Fibroblast of mammary gland (primary cell): Measurements from ENCODE around the gene LINGO4.

Source experiments
- DNase-seq: peaks from one replicate; pipeline ENCODE4 v3.0.0-alpha.2; 2010; ENCODE audit warnings: low read depth
- H3K4me3 ChIP-seq: 2 replicates; pipeline ENCODE4 v1.5.1; 2011; ENCODE audit warnings: low read depth, mild to moderate bottlenecking, low read length, moderate library complexity; ENCODE audit not compliant: control insufficient read depth
- CTCF ChIP-seq: conservative IDR thresholded peaks from 2 replicates; pipeline ENCODE4 v1.5.1; 2011; ENCODE audit warnings: low read depth, low read length, inconsistent platforms; ENCODE audit not compliant: control insufficient read depth, insufficient read depth

The LINGO4 gene

GRCh38 chr1:151839457-151840403, 34.5 kb upstream of the LINGO4 start, which contains the start of gene C2CD4D:
TSS of gene C2CD4D (minus strand) at chr1:151839820. CDS start at chr1:151838989, 831 bp downstream.
- DNase-seq = no peak
- H3K4me3 ChIP-seq = no peak within 1 kb of the TSS

GRCh38 chr1:151839082-151839412, 33.8 kb upstream of the LINGO4 start:
- TF ChIP-seq CTCF = no peak
- H3K4me3 ChIP-seq = no peak overlapping the region
- no peak for DNase-seq

More at GRCh38 chr1:151839457-151840403, 34.5 kb upstream of the LINGO4 start, which contains the start of gene C2CD4D:
- TF ChIP-seq CTCF = no peak

GRCh38 chr1:151838222-151839081, 33.2 kb upstream of the LINGO4 start:
- no peak overlapping the region for H3K4me3 ChIP-seq
- DNase-seq = no peak
- TF ChIP-seq CTCF = no peak

- TF ChIP-seq CTCF = no peak
- DNase-seq = no peak
- H3K4me3 ChIP-seq = no peak overlapping the region
Observed at GRCh38 chr1:151837884-151838221, 32.6 kb upstream of the LINGO4 start.

- no peak overlapping the region for H3K4me3 ChIP-seq
- DNase-seq = no peak
- no peak for TF ChIP-seq CTCF
Observed at GRCh38 chr1:151837197-151837596, 32.0 kb upstream of the LINGO4 start.

- H3K4me3 ChIP-seq = no peak overlapping the region
- DNase-seq = no peak
- no peak for TF ChIP-seq CTCF
Observed at GRCh38 chr1:151835596-151835995, 30.4 kb upstream of the LINGO4 start.
